Adrenal gland (tissue), 12 donors: ENCODE data around the gene ATG4B. TPM values are rescaled to one million over a fixed set of nuclear protein-coding genes. Genes with fewer than 3 reads are reported as not detected.
A peak's percentile ranks its signal among the peaks of the same experiment; 100 is the strongest.

Experiments
- DNase-seq, 7 donors: peaks; one replicate each; pipeline ENCODE4 v3.0.0-alpha.2; 2019 to 2020
- H3K27ac ChIP-seq, 5 donors: fragments of 200-600 bp; sonication (generic) in 4 of 5; 1 replicate in 3 of 5; 2 replicates in 2 of 5; pipeline versions ENCODE4 v1.5.1 to v1.8.0; 2016 to 2020; ENCODE audit warnings: mild to moderate bottlenecking in 1 of 5
- H3K27me3 ChIP-seq: fragments of 200-600 bp; 2 replicates; pipeline ENCODE4 v1.8.0; 2021
- H3K36me3 ChIP-seq, 2 donors: fragments of 200-600 bp; replicated peaks in 1 of 2; 1 replicate in 1 of 2; 2 replicates in 1 of 2; pipeline versions ENCODE4 v1.5.1 to v1.8.0; 2018 to 2022
- H3K4me1 ChIP-seq, 2 donors: fragments of 200-600 bp; replicated peaks in 1 of 2; 1 replicate in 1 of 2; 2 replicates in 1 of 2; pipeline versions ENCODE4 v1.5.1 to v1.8.0; 2018 to 2021
- H3K4me3 ChIP-seq, 4 donors: fragments of 200-600 bp; sonication (generic) in 3 of 4; one replicate each; pipeline ENCODE4 v1.5.1; 2016 to 2018
- H3K9me3 ChIP-seq, 3 donors: fragments of 200-600 bp; sonication (generic) in 1 of 3; replicated peaks in 1 of 3; 1 replicate in 2 of 3; 2 replicates in 1 of 3; pipeline versions ENCODE4 v1.5.1 to v1.8.0; 2016 to 2021
- POLR2A ChIP-seq, 2 donors: fragments of 450-650 bp; IDR thresholded peaks; one replicate each; pipeline ENCODE4 v1.6.1; 2017; ENCODE audit warnings: antibody characterized with exemption in 2 of 2, mild to moderate bottlenecking in 2 of 2, moderate library complexity in 1 of 2
- WGBS, 4 donors: extraction: QIAGEN DNeasy Blood & Tissue Kit in 2 of 4; methylation state at CpG; one replicate each; pipeline versions ENCODE4 v1.1.5 to v1.1.7; 2013 to 2017; 5-methylcytosine and 5-hydroxymethylcytosine counted together
- intact Hi-C, 2 donors: fragments of 100-400 bp; cut with DNase I; formaldehyde crosslinking; loops; one replicate each; pipeline versions ENCODE4 v1.14.1 to v1.15.0; 2022 to 2023
- polyA plus RNA-seq, 3 donors: library from polyadenylated mRNA; stranded (reverse); fragments of 200-250 nt in 2 of 3; fragments of 350-450 nt in 1 of 3; fragmentation: Illumina TruSeq in 1 of 3; extraction: RNeasy Lipid Tissue Mini Kit (QIAGEN cat#74804) in 1 of 3; gene quantifications; one replicate each; pipeline ENCODE4 v1.2.3, GENCODE V29; 2013 to 2014
- total RNA-seq, 9 donors: library from RNA; depleted of rRNA in 4 of 9; stranded (reverse); fragments of >200 nt in 4 of 9; fragments of 120-200 nt in 1 of 9; fragmentation: NEBNext Ultra II Directional in 1 of 9; extraction: Animal tissue kit (Norgen Biotek cat#: 25700) in 1 of 9; gene quantifications; one replicate each; pipeline versions ENCODE4 v1.1.0 to v1.2.4, GENCODE V29; 2013 to 2023
- TF ChIP-seq, protein P1 (sequence below), 6 experiments: fragments of 450-650 bp in 4 of 6; fragments of 200-600 bp in 2 of 6; sonication (generic) in 1 of 6; IDR thresholded peaks; 1 replicate in 5 of 6; 2 replicates in 1 of 6; pipeline versions ENCODE4 v1.5.1 to v1.8.0; 2016 to 2021; ENCODE audit warnings: antibody characterized with exemption in 6 of 6, mild to moderate bottlenecking in 2 of 6, moderate library complexity in 1 of 6
- donor health status: healthy with polysubstance abuse.
- donor health status: Bipolar disorder and iron deficiency.
- donor health status: DM: yes; HTN: yes; CAD: no.
- donor health status: DM: no; HTN: no; CAD: no.
- donor health status: DM: no; HTN: no; CAD: no.
- donor health status: DM: yes; HTN: yes; CAD: no.

ATG4B gene
- total and polyA plus RNA-seq, 12 donors = 37.3 to 167 (median 60.2) TPM

DNA sequence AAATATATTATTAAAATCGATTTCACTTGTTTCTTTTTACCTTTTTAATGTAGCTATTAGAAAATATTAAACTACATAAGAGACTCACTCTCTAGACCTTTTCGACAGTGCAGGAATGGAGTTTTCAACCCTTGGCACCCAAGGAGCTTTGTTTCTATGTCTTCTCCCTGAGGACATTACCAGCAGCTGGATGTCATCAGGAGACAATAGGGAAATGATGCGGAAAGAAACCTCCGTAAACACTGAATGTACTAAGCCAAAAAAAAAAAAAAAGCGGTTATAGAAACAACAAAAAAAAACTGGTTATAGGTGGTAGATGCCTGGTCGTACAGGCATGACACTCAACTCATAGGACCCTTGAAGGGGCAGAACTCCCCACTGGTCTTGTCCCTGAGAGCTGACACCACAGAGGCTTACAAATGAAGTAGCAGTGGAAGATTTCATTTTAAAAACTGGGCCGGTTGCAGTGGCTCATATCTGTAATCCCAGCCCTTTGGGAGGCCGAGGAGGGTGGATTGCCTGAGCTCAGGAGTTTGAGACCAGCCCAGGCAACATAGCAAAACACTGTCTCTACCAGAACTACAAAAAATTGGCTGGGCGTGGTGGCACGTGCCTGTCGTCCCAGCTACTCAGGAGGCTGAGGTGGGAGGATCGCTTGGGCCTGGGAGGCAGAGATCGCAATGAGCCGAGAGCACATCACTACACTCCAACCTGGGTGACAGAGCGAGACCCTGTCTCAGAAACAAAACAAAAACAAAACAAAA is 24.3 kb upstream of the ATG4B start:
- Histone ChIP-seq H3K4me3 (no peak overlapping the region), H3K27ac (peak overlapping the region in 1 of 5 donors; percentile 2), H3K27me3 (no peaks in the 10 kb centered on the region), H3K9me3 (no peaks in the 10 kb centered on the region), H3K36me3 (no peaks in the 10 kb centered on the region), H3K4me1 (peaks cover 0 to 9% of the 10 kb centered on the region in 2 donors)
- WGBS, 4 donors = 78 to 86% (median 86%) methylated on average over 15 of the region's 15 CpGs
- TF ChIP-seq, protein P1, sequence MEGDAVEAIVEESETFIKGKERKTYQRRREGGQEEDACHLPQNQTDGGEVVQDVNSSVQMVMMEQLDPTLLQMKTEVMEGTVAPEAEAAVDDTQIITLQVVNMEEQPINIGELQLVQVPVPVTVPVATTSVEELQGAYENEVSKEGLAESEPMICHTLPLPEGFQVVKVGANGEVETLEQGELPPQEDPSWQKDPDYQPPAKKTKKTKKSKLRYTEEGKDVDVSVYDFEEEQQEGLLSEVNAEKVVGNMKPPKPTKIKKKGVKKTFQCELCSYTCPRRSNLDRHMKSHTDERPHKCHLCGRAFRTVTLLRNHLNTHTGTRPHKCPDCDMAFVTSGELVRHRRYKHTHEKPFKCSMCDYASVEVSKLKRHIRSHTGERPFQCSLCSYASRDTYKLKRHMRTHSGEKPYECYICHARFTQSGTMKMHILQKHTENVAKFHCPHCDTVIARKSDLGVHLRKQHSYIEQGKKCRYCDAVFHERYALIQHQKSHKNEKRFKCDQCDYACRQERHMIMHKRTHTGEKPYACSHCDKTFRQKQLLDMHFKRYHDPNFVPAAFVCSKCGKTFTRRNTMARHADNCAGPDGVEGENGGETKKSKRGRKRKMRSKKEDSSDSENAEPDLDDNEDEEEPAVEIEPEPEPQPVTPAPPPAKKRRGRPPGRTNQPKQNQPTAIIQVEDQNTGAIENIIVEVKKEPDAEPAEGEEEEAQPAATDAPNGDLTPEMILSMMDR (IDR thresholded peaks at IDR 0.05) = no peak
- TF ChIP-seq POLR2A (IDR thresholded peaks at IDR 0.05) = no peak
- intact Hi-C loops = no loop called here
- DNase-seq = no peak

DNA sequence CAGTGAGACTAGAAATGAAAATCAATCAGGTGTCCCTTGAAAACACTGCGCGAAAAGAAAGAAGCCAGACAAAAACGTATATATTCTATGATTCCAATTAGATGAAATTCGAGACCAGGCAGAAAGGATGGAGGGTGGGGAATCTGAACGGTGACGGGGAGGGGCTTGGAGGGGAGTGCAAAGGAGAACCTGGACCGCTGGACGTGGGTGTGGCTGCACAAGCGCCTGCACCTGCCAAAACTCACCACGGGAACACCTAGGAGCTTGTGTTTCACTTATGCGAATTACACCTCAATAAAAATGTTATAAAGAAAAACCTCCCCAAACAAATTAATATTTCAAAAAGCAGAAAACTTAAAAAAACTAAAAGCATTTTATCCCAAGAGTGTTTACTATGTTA is 22.5 kb upstream of the ATG4B start:
- TF ChIP-seq POLR2A (IDR thresholded peaks at IDR 0.05) = no peak
- TF ChIP-seq, protein P1 (IDR thresholded peaks at IDR 0.05) = no peak
- Histone ChIP-seq H3K4me3 (no peak overlapping the region), H3K9me3 (no peaks in the 10 kb centered on the region), H3K4me1 (no peaks in the 10 kb centered on the region), H3K27ac (no peak overlapping the region), H3K36me3 (no peaks in the 10 kb centered on the region), H3K27me3 (no peaks in the 10 kb centered on the region)
- 86 to 89% (median 88%) methylated on average over 11 of the region's 11 CpGs for WGBS, 4 donors
- DNase-seq = no peak
- intact Hi-C loops = no loop called here

DNA sequence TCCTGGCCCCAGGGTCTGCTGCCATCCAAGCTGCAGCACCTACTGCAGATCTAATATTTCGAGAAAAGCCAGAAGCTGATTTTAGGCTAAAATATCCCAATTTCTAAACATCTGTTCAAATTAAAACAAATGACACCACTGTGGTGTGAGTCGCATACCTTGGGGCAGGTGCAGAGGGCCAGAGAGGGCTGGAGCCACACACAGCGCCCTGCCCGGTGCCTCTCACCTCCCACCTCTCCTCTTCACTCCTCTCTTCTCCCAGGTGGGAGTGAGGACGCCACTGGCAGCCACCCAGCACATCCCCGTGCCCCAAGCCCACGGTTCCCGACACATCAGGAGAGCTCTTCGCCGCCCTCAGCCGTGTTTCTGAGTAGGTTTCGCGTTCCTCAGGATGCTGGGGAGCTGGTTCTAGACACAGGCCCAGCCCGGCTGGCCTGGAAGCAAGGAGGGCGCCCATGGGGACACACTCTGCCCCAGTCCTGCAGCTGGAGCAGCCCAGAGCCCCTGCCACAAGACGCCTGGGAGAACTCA is 21.9 kb upstream of the ATG4B start:
- H3K9me3 ChIP-seq = no peaks in the 10 kb centered on the region
- no peaks in the 10 kb centered on the region for H3K4me1 ChIP-seq
- no peak for DNase-seq
- H3K4me3 ChIP-seq = no peak overlapping the region
- WGBS, 4 donors = 89 to 95% (median 93%) methylated on average over 15 to 16 of the region's 16 CpGs
- H3K27me3 ChIP-seq = no peaks in the 10 kb centered on the region
- H3K27ac ChIP-seq = no peak overlapping the region
- TF ChIP-seq, protein P1 (IDR thresholded peaks at IDR 0.05) = no peak
- TF ChIP-seq POLR2A (IDR thresholded peaks at IDR 0.05) = no peak
- intact Hi-C loops = no loop called here
- H3K36me3 ChIP-seq = no peaks in the 10 kb centered on the region

DNA sequence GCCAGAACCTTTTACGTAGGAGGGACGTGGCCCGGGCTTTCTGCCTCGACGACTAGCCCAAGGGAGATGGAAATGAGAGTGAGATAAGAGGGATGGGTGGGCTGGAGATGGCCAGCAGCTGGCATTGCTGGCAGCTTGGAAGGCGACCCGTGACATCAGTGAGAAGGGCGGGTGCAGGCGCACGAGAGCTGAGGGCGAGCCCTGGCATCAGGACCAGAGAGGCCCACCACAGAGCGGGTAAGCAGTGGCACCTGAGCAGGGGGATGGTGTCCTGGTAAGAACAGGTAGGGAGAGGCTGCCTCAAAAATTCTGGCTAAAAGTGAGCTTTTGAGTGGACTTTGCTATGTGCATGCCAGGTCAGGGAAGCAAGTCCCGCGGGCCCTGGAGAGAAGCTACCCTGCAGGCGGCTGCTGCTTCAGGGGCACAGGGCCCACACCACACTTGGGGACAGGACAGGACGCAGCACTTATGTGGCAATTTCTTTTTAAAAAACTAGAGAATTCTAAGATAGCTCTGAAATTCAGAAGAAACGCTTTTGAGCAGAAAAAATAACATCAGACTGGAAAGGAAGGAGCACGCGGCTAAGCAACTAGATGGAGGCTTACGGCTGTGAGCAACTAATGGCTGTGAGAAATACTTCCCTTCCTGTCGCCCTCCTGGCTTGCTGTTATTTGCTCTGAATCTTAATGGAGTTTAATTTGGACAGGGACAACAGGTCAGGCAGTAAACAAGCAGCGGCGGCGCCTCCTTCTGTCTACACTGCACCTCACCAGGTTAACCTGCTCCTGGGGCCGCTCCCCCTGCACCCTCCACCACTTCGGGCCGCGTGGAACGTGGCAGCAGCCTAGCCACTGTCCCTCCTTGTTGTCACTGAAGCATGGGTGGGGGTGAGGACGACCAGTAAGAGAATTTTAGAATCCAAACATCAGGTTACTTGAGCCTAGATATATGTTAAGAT is 21.0 kb upstream of the ATG4B start:
- 93 to 97% (median 95%) methylated on average over 30 of the region's 30 CpGs for WGBS, 4 donors
- TF ChIP-seq, protein P1 (IDR thresholded peaks at IDR 0.05) = no peak
- TF ChIP-seq POLR2A (IDR thresholded peaks at IDR 0.05) = no peak

More for the DNA sequence above, 21.0 kb upstream of the ATG4B start:
- H3K4me1 ChIP-seq = no peaks in the 10 kb centered on the region
- no peaks in the 10 kb centered on the region for H3K9me3 ChIP-seq
- H3K27me3 ChIP-seq = no peaks in the 10 kb centered on the region
- H3K36me3 ChIP-seq = no peaks in the 10 kb centered on the region
- H3K27ac ChIP-seq = no peak overlapping the region
- intact Hi-C loops = no loop called here
- no peak overlapping the region for H3K4me3 ChIP-seq
- DNase-seq = no peak
